OCI-LY7 (cell line): ENCODE measurements around the gene PEX7. TPM values are rescaled to one million over a fixed set of nuclear protein-coding genes. Genes with fewer than 3 reads are reported as not detected.

Experiments
- BruUV-seq: library from RNA; stranded (reverse); fragments of 400-500 nt; replicated peaks from 2 replicates; lab custom pipeline; 2021; lab: Mats Ljungman, UMichigan
- CTCF ChIA-PET: fragments of 300-600 bp; sonication (Branson Sonifier 250); formaldehyde crosslinking; loops from one replicate; lab custom pipeline; 2022; ENCODE audit warnings: antibody characterized with exemption; ENCODE audit not compliant: unreplicated experiment; lab: Charles Lee
- POLR2A ChIA-PET: fragments of 300-600 bp; sonication (Branson Sonifier 250); formaldehyde crosslinking; loops from one replicate; lab custom pipeline; 2022; ENCODE audit warnings: antibody characterized with exemption; lab: Charles Lee
- DNase-seq: peaks from one replicate; pipeline ENCODE4 v3.0.0-alpha.2; 2015; ENCODE audit warnings: low spot score
- H2AFZ ChIP-seq: fragments of 200-600 bp; sonication (generic), shearing (Covaris generic); 2 replicates; pipeline ENCODE4 v1.6.1; 2014; ENCODE audit warnings: mild to moderate bottlenecking, antibody characterized with exemption, low read length, moderate library complexity
- H3K27ac ChIP-seq: fragments of 200-600 bp; sonication (generic); 2 replicates; pipeline ENCODE4 v1.5.1; 2014; ENCODE audit warnings: mixed run types, low read depth, mild to moderate bottlenecking, moderate library complexity, low read length, inconsistent platforms; ENCODE audit not compliant: poor library complexity, severe bottlenecking
- H3K36me3 ChIP-seq: fragments of 200-600 bp; sonication (generic); 2 replicates; pipeline ENCODE4 v1.6.1; 2014; ENCODE audit warnings: mild to moderate bottlenecking, antibody characterized with exemption, low read length, moderate library complexity, mixed read lengths; ENCODE audit not compliant: insufficient read depth
- H3K4me1 ChIP-seq: fragments of 200-600 bp; sonication (generic); 2 replicates; pipeline ENCODE4 v1.5.1; 2014; ENCODE audit warnings: mild to moderate bottlenecking, low read length; ENCODE audit not compliant: insufficient read depth, poor library complexity, severe bottlenecking
- H3K4me2 ChIP-seq: fragments of 200-600 bp; sonication (generic); 2 replicates; pipeline ENCODE4 v1.6.1; 2014; ENCODE audit warnings: mild to moderate bottlenecking, low read length
- H3K4me3 ChIP-seq: fragments of 200-600 bp; sonication (generic); 2 replicates; pipeline ENCODE4 v1.5.1; 2014; ENCODE audit warnings: mild to moderate bottlenecking, low read depth, low read length; ENCODE audit not compliant: poor library complexity, severe bottlenecking
- H3K79me2 ChIP-seq: fragments of 200-600 bp; sonication (generic); 2 replicates; pipeline ENCODE4 v1.6.1; 2016; ENCODE audit warnings: low read depth, mild to moderate bottlenecking, low read length, moderate library complexity, mixed read lengths; ENCODE audit not compliant: insufficient read depth
- H3K9me2 ChIP-seq: fragments of 200-600 bp; sonication (generic); 2 replicates; pipeline ENCODE4 v1.6.1; 2016; ENCODE audit warnings: mild to moderate bottlenecking, low read length, mixed read lengths; ENCODE audit not compliant: insufficient read depth
- H3K9me3 ChIP-seq: fragments of 200-600 bp; sonication (generic); 2 replicates; pipeline ENCODE4 v1.6.1; 2014; ENCODE audit warnings: mild to moderate bottlenecking, mixed run types, low read length, mixed read lengths
- H4K20me1 ChIP-seq: fragments of 200-600 bp; sonication (generic); 2 replicates; pipeline ENCODE4 v1.6.1; 2014; ENCODE audit warnings: mild to moderate bottlenecking, antibody characterized with exemption, low read length, moderate library complexity, mixed read lengths; ENCODE audit not compliant: insufficient read depth
- EZH2phosphoT487 ChIP-seq: fragments of 200-600 bp; sonication (generic); IDR thresholded peaks from 2 replicates; pipeline ENCODE4 v1.6.1; 2018; ENCODE audit warnings: low read depth, borderline replicate concordance, mild to moderate bottlenecking, mixed run types, antibody characterized with exemption, low read length, moderate library complexity, mixed read lengths
- intact Hi-C: fragments of 100-400 bp; cut with micrococcal nuclease; formaldehyde crosslinking; loops from one replicate; pipeline ENCODE4 v1.10.0; 2022; ENCODE audit not compliant: unreplicated experiment
- total RNA-seq, 2 experiments: library from RNA; depleted of rRNA in 1 of 2; stranded (reverse); fragments of >200 nt in 1 of 2; shearing (Covaris generic) in 1 of 2; gene quantifications; 2 replicates each; pipeline ENCODE4 v1.2.3, GENCODE V29; 2014 to 2022
- TF ChIP-seq, protein P1 (sequence below): fragments of 200-600 bp; sonication (generic); conservative IDR thresholded peaks from 2 replicates; pipeline ENCODE4 v1.5.1; 2014; ENCODE audit warnings: mild to moderate bottlenecking, antibody characterized with exemption, low read length, moderate library complexity, mixed read lengths

The PEX7 gene
- total RNA-seq, 2 experiments from 2014 or later: 5.8 to 8.4 TPM

GRCh38 chr6:136890986-136891385 is 68.6 kb downstream of the PEX7 start:
- no peaks in the 10 kb centered on the region for H3K9me3 ChIP-seq
- no peak for TF ChIP-seq EZH2phosphoT487
- TF ChIP-seq, protein P1, sequence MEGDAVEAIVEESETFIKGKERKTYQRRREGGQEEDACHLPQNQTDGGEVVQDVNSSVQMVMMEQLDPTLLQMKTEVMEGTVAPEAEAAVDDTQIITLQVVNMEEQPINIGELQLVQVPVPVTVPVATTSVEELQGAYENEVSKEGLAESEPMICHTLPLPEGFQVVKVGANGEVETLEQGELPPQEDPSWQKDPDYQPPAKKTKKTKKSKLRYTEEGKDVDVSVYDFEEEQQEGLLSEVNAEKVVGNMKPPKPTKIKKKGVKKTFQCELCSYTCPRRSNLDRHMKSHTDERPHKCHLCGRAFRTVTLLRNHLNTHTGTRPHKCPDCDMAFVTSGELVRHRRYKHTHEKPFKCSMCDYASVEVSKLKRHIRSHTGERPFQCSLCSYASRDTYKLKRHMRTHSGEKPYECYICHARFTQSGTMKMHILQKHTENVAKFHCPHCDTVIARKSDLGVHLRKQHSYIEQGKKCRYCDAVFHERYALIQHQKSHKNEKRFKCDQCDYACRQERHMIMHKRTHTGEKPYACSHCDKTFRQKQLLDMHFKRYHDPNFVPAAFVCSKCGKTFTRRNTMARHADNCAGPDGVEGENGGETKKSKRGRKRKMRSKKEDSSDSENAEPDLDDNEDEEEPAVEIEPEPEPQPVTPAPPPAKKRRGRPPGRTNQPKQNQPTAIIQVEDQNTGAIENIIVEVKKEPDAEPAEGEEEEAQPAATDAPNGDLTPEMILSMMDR: no peak
- H3K79me2 ChIP-seq: no peaks in the 10 kb centered on the region
- H3K36me3 ChIP-seq: no peaks in the 10 kb centered on the region
- H2AFZ ChIP-seq: no peak overlapping the region
- H3K4me3 ChIP-seq: no peak overlapping the region
- H3K4me2 ChIP-seq: no peak overlapping the region
- no peaks in the 10 kb centered on the region for H4K20me1 ChIP-seq
- no peak for DNase-seq
- no TSS peak for BruUV-seq
- ChIA-PET POLR2A (interaction anchor here (0.6 to 1.3 kb wide), 2 partner anchors 24 to 141 kb away, joined by 3 to 5 read pairs; no protein-coding TSS in a partner anchor), CTCF (no interaction called here)
- intact Hi-C loops: no loop called here
- H3K4me1 ChIP-seq: peaks cover 6% of the 10 kb centered on the region
- no peaks in the 10 kb centered on the region for H3K9me2 ChIP-seq
- no peak overlapping the region for H3K27ac ChIP-seq

GRCh38 chr6:136893187-136893586 is 70.8 kb downstream of the PEX7 start:
- H3K4me2 ChIP-seq: no peak overlapping the region
- no peaks in the 10 kb centered on the region for H3K36me3 ChIP-seq
- BruUV-seq: no TSS peak
- H3K9me2 ChIP-seq: no peaks in the 10 kb centered on the region
- no peaks in the 10 kb centered on the region for H3K9me3 ChIP-seq
- POLR2A ChIA-PET: no interaction called here
- TF ChIP-seq, protein P1: no peak
- TF ChIP-seq EZH2phosphoT487: no peak
- no peak for DNase-seq
- peaks cover 6% of the 10 kb centered on the region for H3K4me1 ChIP-seq
- H2AFZ ChIP-seq: no peak overlapping the region
- intact Hi-C loops: no loop called here
- H3K79me2 ChIP-seq: no peaks in the 10 kb centered on the region
- CTCF ChIA-PET: no interaction called here
- H3K27ac ChIP-seq: no peak overlapping the region
- H4K20me1 ChIP-seq: no peaks in the 10 kb centered on the region
- no peak overlapping the region for H3K4me3 ChIP-seq

DNA sequence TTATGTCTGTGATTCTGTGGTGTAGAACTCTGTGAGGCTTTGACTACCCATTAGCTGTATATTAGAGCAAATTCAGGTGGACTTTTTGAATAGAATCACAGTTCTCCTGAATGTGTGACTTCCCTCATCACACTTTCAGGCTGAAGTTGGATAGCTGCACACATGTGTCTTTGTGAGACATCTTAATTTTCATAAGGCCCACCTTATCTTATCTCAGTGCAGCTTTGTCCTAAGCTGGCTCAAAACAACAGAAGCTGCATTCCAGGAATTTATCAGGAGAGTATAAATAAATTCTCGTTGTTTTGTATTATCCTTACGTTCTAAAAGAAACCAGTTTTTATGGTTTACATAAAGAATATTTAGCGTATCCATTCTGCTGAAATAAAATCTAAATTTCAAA is 73.5 kb downstream of the PEX7 start:
- no peak overlapping the region for H3K27ac ChIP-seq
- H2AFZ ChIP-seq: no peak overlapping the region
- H3K4me3 ChIP-seq: no peak overlapping the region
- no peaks in the 10 kb centered on the region for H3K36me3 ChIP-seq
- CTCF ChIA-PET: no interaction called here
- no peak for DNase-seq
- no peaks in the 10 kb centered on the region for H3K9me3 ChIP-seq
- no peaks in the 10 kb centered on the region for H4K20me1 ChIP-seq
- intact Hi-C loops: no loop called here
- POLR2A ChIA-PET: interaction anchor here (1.0 to 1.9 kb wide), 2 partner anchors 9 to 14 kb away, joined by 3 to 6 read pairs; no protein-coding TSS in a partner anchor
- no peaks in the 10 kb centered on the region for H3K9me2 ChIP-seq
- H3K79me2 ChIP-seq: no peaks in the 10 kb centered on the region
- no peaks in the 10 kb centered on the region for H3K4me1 ChIP-seq
- BruUV-seq: no TSS peak
- no peak for TF ChIP-seq EZH2phosphoT487
- TF ChIP-seq, protein P1: no peak
- no peak overlapping the region for H3K4me2 ChIP-seq
